Smooth muscle cell (in vitro differentiated cells): ENCODE data around the gene ARID3A. TPM values are rescaled to one million over a fixed set of nuclear protein-coding genes. Genes with fewer than 3 reads are reported as not detected.

Experiments
- DNase-seq: peaks from one replicate; lab custom pipeline; 2025; ENCODE audit not compliant: unreplicated experiment; lab: John Stamatoyannopoulos, UW
- H2AFZ ChIP-seq: fragments of 200-600 bp; sonication (generic); 2 replicates; pipeline ENCODE4 v1.6.0; 2016; ENCODE audit warnings: antibody characterized with exemption, low read depth, mild to moderate bottlenecking
- H3F3A ChIP-seq: fragments of 200-600 bp; sonication (generic); 2 replicates; pipeline ENCODE4 v1.6.0; 2017; ENCODE audit warnings: antibody characterized with exemption, low read depth
- H3K27ac ChIP-seq: fragments of 200-600 bp; sonication (generic); 2 replicates; pipeline ENCODE4 v1.5.1; 2016; ENCODE audit warnings: low read depth, mild to moderate bottlenecking
- H3K27me3 ChIP-seq: fragments of 200-600 bp; sonication (generic); 2 replicates; pipeline ENCODE4 v1.6.1; 2016; ENCODE audit warnings: low read depth, mild to moderate bottlenecking
- H3K36me3 ChIP-seq: fragments of 200-600 bp; sonication (generic); 2 replicates; pipeline ENCODE4 v1.5.1; 2016; ENCODE audit warnings: low read depth
- H3K4me1 ChIP-seq: fragments of 200-600 bp; sonication (generic); 2 replicates; pipeline ENCODE4 v1.5.1; 2016; ENCODE audit warnings: low read depth
- H3K4me2 ChIP-seq: fragments of 200-600 bp; sonication (generic); 2 replicates; pipeline ENCODE4 v1.6.0; 2016; ENCODE audit warnings: mild to moderate bottlenecking
- H3K4me3 ChIP-seq: fragments of 200-600 bp; sonication (generic); 2 replicates; pipeline ENCODE4 v1.5.1; 2016; ENCODE audit warnings: mild to moderate bottlenecking
- H3K79me2 ChIP-seq: fragments of 200-600 bp; sonication (generic); 2 replicates; pipeline ENCODE4 v1.6.0; 2016; ENCODE audit warnings: low read depth, mild to moderate bottlenecking
- H3K9ac ChIP-seq: fragments of 200-600 bp; sonication (generic); 2 replicates; pipeline ENCODE4 v1.6.0; 2016; ENCODE audit warnings: low read depth
- H3K9me3 ChIP-seq: fragments of 200-600 bp; sonication (generic); replicated peaks from 2 replicates; pipeline ENCODE4 v1.5.1; 2016; ENCODE audit warnings: low read depth
- H4K20me1 ChIP-seq: fragments of 200-600 bp; sonication (generic); 2 replicates; pipeline ENCODE4 v1.6.0; 2016; ENCODE audit warnings: low read depth
- CTCF ChIP-seq: fragments of 200-600 bp; sonication (generic); IDR thresholded peaks from 2 replicates; pipeline ENCODE4 v1.5.1; 2017; ENCODE audit warnings: borderline replicate concordance, mild to moderate bottlenecking, antibody characterized with exemption; ENCODE audit not compliant: insufficient read depth, poor library complexity, severe bottlenecking
- WGBS: methylation state at CpG from one replicate; pipeline ENCODE4 v1.1.7; 2016; ENCODE audit warnings: low lambda C conversion rate; 5-methylcytosine and 5-hydroxymethylcytosine counted together
- polyA plus RNA-seq: library from polyadenylated mRNA; unstranded; fragments of >200 nt; fragmentation: Nextera tagmentation; extraction: Ambion mirVana; gene quantifications from 2 replicates; pipeline ENCODE4 v1.2.1, GENCODE V29; 2016
- total RNA-seq: library from RNA; depleted of rRNA; stranded (reverse); fragments of >200 nt; gene quantifications from 2 replicates; pipeline ENCODE4 v1.2.3, GENCODE V29; 2014

Gene ARID3A
- total and polyA plus RNA-seq, 2 experiments from 2014 or later = 45.7 to 50.3 TPM

DNA sequence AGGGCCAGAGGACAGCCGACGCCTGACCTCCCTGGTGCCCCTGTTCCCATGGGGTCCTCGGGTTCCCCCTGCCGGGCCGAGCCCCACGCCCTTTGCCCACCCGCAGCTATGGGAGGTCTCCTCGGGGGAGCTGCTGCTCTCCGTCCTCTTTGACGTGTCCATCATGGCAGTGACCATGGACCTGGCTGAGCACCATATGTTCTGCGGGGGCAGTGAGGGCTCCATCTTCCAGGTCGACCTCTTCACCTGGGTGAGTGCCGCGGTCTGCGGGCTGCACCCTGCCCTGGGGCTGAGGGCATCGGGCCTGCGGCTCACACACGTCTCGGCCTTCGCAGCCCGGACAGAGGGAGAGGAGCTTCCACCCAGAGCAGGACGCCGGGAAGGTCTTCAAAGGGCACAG lies 64.9 kb downstream of the ARID3A start:
- Histone ChIP-seq H3F3A (no peaks in the 10 kb centered on the region), H3K4me3 (no peak overlapping the region), H3K4me1 (no peaks in the 10 kb centered on the region), H3K27ac (no peak overlapping the region), H3K9me3 (no peaks in the 10 kb centered on the region), H3K4me2 (no peak overlapping the region), H3K27me3 (peaks cover under 1% of the 10 kb centered on the region), H3K79me2 (no peaks in the 10 kb centered on the region), H4K20me1 (no peaks in the 10 kb centered on the region), H3K36me3 (no peaks in the 10 kb centered on the region), H3K9ac (no peak overlapping the region), H2AFZ (no peak overlapping the region)
- no peak for DNase-seq
- WGBS = 98% methylated on average over 23 of the region's 23 CpGs
- no peak for TF ChIP-seq CTCF

DNA sequence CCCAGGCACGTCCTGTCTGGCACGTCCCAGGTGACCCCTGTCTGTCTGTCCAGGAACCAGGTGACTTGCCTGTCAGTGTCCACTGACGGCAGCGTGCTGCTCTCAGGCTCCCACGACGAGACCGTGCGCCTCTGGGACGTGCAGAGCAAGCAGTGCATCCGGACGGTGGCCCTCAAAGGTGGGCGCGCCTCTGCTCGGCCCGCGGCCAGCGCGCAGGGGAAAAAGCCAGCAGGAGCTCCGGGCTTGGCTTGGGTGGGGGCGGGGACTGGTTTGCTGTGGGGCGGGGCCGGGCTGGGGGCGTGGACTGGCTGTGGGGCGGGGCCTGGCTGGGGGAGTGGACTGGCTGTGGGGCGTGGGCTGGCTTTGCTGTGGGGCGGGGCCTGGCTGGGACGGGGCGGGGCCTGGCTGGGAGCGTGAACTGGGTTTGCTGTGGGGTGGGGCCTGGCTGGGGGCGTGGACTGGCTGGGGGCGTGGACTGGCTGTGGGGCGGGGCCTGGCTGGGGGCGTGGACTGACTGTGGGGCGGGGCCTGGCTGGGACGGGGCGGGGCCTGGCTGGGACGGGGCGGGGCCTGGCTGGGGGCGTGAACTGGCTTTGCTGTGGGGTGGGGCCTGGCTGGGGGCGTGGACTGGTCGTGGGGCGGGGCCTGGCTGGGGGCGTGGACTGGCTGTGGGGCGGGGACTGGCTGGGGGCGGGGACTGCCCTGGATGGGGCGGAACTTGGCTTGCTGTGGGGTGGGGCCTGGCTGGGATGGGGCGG lies 65.5 kb downstream of the ARID3A start:
- no peaks in the 10 kb centered on the region for H4K20me1 ChIP-seq
- no peak overlapping the region for H3K9ac ChIP-seq
- H3F3A ChIP-seq = no peaks in the 10 kb centered on the region
- H3K27ac ChIP-seq = no peak overlapping the region
- no peak overlapping the region for H3K4me3 ChIP-seq
- no peak overlapping the region for H2AFZ ChIP-seq
- H3K4me1 ChIP-seq = peaks cover 5% of the 10 kb centered on the region
- WGBS = 90% methylated on average over 24 of the region's 47 CpGs
- no peaks in the 10 kb centered on the region for H3K79me2 ChIP-seq
- no peaks in the 10 kb centered on the region for H3K36me3 ChIP-seq
- H3K9me3 ChIP-seq = no peaks in the 10 kb centered on the region
- H3K27me3 ChIP-seq = peaks cover 4% of the 10 kb centered on the region
- H3K4me2 ChIP-seq = no peak overlapping the region
- DNase-seq = peak; percentile 20
- TF ChIP-seq CTCF = no peak

DNA sequence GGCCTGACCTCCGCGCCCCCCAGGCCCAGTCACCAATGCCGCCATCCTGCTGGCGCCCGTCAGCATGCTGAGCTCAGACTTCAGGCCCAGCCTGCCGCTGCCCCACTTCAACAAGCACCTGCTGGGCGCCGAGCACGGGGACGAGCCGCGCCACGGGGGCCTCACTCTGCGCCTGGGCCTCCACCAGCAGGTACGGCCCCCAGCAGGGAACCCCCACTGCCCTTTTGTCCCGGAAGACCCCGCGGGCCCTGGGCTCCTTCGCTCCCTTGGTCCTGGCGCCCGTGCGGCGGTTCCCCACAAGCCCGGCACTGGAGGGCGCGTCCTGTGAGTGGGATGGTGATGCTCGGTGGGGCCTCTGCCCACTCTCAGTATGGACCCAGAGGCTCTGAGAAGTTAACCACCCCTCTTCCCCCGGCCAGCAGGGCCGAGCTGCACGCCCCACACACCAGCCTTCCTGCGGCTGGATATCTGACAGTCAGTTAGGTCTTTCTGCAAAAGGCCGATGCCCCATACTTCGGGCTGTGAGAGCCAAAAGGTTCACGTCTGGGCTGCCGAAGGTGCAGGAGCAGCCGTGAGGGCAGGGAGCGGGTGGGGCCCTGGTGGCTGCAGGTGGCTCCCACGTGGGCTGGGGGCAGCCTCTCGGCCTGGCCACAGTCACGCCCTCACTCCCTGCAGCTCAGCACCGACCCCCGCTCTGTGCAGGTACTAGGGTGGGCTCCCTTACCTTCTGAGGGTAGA lies 66.3 kb downstream of the ARID3A start:
- no peak overlapping the region for H2AFZ ChIP-seq
- DNase-seq = no peak
- WGBS = 97% methylated on average over 34 of the region's 42 CpGs
- H3K9me3 ChIP-seq = no peaks in the 10 kb centered on the region
- TF ChIP-seq CTCF = no peak
- H4K20me1 ChIP-seq = no peaks in the 10 kb centered on the region
- peaks cover 12% of the 10 kb centered on the region for H3K27me3 ChIP-seq
- H3F3A ChIP-seq = no peaks in the 10 kb centered on the region
- no peak overlapping the region for H3K4me2 ChIP-seq
- H3K36me3 ChIP-seq = no peaks in the 10 kb centered on the region
- H3K79me2 ChIP-seq = no peaks in the 10 kb centered on the region
- no peak overlapping the region for H3K27ac ChIP-seq
- H3K4me3 ChIP-seq = no peak overlapping the region
- H3K9ac ChIP-seq = no peak overlapping the region
- H3K4me1 ChIP-seq = peaks cover 7% of the 10 kb centered on the region
